ENCODE data around the gene TAF11L8.

- TF ChIP-seq CTCF (IDR thresholded peaks at IDR 0.05; ENCODE audit: low read length) (no peak), EZH2phosphoT487 (IDR thresholded peaks at IDR 0.05; ENCODE audit: low read length) (no peak)
These were observed 34.9 kb upstream of the TAF11L8 start for GRCh38 chr5:17625686-17626085.
